HUDEP-2 (cell line): ENCODE measurements around the gene ZCCHC24.

Experiments
- DNase-seq, 76 experiments: peaks; one replicate each; lab custom pipeline; 2025; ENCODE audit not compliant: unreplicated experiment in 76 of 76; lab: John Stamatoyannopoulos, UW

ZCCHC24 gene

GRCh38 chr10:79473496-79474095 is 28.2 kb upstream of the ZCCHC24 start:
- no peak for DNase-seq

DNA sequence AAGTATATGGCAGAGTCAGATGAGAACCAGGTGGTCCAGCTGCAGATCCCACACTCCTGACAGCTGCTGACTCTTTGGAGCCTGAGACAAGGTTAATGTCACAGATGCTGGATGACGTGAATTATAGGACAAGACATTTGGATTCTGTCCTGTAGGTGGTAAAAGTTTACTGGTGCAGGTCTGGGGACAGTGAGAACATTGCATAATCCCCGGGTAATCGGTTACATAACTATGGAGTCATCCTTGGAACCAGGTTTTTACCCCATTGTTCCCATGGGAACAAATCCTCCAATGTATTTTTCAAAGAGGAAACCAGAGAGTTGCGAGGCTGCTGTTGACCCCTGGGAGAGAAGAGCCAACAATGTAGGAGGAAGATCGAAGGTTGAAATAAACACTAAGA is 27.5 kb upstream of the ZCCHC24 start:
- no peak for DNase-seq

DNA sequence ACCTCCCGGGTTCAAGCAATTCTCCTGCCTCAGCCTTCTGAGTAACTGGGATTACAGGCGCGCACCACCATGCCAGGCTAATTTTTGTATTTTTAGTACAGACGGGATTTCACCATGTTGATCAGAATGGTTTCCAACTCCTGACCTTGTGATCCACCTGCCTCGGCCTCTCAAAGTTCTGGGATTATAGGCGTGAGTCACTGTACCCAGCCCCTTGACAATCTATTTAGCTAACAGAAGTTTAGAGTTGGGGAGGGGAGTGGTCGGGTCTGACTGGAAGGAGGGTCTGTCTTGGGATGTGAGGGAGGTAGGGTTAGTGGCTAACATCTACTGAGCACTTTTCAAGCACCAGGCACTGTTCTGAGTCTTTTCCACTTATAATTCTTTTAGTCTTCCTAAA is 27.0 kb upstream of the ZCCHC24 start:
- no peak for DNase-seq

- no peak for DNase-seq
These were observed 26.4 kb upstream of the ZCCHC24 start for GRCh38 chr10:79471776-79472175.

DNA sequence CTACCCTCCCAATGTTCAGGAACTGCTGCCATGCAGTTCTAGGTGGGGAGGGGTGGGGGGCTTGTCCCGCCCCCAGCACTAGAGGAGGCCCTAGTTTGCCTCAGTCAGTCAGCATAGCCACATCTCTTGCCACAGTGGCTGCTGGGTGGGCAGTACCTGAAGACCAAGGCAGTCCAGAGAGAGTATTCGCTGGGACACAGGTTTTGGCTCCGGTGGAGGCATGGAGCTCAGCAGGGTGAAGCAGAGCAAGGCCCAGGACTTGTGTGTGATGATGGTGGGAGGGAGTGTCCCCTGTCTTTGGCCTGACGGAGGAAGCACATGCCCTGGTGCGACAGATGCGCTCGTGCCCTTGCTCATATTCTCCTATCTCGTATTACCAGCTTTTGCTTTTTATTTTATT is 24.7 kb upstream of the ZCCHC24 start:
- no peak for DNase-seq

DNA sequence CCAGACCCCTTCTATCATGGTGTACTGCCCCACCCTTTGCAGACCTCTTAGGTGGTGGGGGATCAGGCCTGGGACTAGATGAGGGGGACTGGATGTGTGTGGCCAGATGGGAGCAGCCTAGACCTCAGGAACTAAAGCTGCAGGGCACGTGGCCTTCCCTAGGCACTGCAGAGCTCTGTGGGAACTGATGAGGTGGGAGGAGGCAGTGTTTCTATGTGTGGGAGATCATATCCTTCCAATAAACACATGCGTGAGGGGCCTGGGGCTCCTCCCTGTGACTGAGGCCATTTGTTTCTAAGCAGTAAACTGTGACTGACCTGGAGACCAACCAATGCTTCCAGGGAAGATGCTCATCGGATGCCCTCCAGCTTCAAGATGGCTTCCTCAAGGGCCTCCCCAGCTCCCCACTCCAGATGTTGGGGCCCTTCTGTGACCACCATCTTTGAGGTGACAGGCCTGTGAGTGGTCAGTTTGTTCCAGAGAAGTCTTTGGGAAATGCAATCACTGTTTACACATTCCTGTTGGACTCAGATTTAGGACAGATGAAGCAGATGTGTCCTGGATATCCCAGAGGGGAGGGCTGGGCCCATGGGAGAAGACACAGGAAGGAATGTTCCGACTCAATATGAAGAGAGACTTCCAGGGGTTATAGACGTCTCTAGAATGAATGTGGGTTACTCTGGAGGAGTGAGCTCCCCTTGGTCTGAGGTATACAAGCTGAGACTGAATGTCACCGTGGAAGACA is 23.6 kb upstream of the ZCCHC24 start:
- no peak for DNase-seq

- DNase-seq = no peak
These were observed 22.7 kb upstream of the ZCCHC24 start for GRCh38 chr10:79468015-79468560.

- no peak for DNase-seq
These were observed 19.9 kb upstream of the ZCCHC24 start for GRCh38 chr10:79465341-79465740.

- DNase-seq = no peak
These were observed 18.4 kb upstream of the ZCCHC24 start for GRCh38 chr10:79463578-79464496.

GRCh38 chr10:79460687-79461086 is 15.3 kb upstream of the ZCCHC24 start:
- no peak for DNase-seq

- no peak for DNase-seq
These were observed 13.8 kb upstream of the ZCCHC24 start for GRCh38 chr10:79459243-79459642.

DNA sequence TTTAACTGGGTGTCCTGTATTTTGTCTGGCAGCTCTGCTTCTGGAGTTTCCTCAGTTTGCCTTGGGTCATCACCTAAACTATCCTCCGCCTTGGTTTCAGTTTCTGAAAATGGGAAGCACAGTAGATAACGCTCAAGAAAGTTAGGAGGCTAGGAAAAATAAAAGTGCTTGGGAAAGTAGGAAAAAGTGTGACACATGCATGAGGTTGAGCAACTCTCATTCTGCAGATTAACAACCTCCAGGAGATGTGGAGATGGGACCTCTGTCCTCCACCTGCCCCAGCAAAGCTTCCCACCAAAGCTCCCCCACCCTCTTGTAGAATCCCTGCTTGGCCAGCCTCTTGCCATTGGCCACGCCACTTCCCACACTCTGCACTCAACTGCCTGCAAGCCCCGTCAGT is 13.1 kb upstream of the ZCCHC24 start:
- DNase-seq = no peak

DNA sequence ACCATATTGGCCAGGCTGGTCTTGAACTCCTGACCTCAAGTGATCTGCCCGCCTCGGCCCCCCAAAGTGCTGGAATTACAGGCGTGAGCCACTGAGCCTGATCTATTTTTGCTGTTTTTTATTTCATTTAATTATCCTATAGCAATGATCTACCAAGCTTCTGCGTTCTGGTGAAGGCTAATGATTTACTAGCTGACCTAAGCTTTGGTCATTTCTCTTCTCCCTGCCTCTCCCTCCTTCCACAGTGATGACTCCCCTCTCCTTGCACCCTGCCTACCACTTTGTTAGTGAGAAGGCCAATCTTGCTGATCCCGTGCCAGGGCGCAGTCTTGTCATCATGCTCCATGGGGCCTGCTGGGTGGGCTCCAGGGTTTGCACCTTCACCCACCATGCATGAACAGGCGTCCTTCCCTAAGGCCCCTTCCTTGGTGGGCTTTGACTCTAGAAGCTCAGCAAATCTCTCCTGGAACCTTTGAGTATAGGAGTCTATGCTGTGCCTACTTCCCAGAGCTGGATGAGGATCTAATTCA is 11.9 kb upstream of the ZCCHC24 start:
- DNase-seq = no peak

DNA sequence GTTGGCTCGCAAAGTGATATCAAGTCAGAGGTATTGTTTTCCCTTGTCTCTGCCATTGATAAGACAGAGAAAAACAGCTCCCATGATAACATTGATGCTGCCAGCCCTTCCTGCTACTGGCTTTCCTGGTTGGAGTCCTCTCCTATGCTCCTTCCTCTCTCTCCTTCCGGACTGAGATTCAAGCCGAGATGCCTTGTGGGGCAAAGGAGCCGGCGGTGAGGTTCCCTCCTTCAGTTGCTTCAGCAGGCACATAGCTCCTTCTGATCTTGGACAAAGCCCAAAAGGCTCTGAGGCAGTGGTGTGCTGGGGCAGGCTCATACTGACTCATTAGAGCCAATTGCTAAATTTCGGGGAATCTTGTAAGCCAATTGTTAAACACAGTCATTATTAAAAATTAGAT is 8.8 kb upstream of the ZCCHC24 start:
- DNase-seq = peak in 1 of 76 experiments; percentile 24

GRCh38 chr10:79453392-79453791 is 8.0 kb upstream of the ZCCHC24 start:
- no peak for DNase-seq

GRCh38 chr10:79452174-79452611 is 6.8 kb upstream of the ZCCHC24 start:
- no peak for DNase-seq

GRCh38 chr10:79451046-79451699 is 5.7 kb upstream of the ZCCHC24 start:
- DNase-seq = no peak

DNA sequence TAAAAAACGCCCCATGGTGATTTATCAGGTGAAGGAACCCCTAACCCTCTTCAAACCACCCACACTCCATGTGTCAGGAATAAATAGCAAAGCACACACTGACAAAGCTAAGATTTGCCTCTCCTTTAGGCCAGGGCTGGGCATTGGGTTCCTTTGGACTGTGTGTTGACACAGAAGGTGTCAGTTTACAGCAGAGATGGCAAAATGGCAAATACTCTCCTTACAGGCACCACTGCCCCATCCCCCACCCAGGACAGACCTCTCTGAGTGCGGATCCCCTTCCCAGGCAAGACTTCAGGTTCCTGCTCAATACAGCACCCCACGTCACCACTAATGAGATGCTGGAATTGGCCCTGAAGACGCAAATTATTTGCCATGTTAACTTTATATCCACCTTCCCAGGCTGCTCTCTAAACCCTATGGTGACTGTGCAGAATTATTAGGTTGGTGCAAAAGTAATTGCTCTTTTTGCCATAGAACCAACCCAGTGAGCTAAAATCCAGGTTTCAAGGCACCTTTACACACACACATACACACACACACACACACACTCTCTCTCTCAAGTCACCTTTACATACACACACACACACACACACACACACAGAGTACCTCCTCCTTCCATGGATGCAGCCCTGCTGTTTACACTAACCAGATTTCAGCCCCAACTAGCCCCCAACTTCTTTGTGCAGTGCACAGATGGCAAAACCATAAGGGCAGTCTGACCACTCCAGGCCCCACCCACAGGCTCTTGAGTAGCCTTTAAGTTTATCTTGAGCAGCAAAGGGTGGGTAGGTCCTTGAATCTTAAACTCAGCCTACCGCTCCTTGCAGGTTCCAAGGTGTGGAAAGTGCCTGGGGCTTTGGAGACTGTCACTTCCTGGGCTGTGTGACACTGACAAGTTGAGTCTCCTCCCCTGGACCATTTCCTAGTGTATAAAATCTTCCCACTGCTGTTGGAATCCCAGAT is 4.0 kb upstream of the ZCCHC24 start:
- DNase-seq = no peak

- DNase-seq = no peak
These were observed 3.3 kb upstream of the ZCCHC24 start for GRCh38 chr10:79448732-79449049.
